PC-9 (cell line): ENCODE data around the gene CFAP210. TPM values are rescaled to one million over a fixed set of nuclear protein-coding genes. Genes with fewer than 3 reads are reported as not detected.

Experiments used
- BruUV-seq: library from RNA; stranded (reverse); fragments of 400-500 nt; replicated peaks from 2 replicates; lab custom pipeline; 2021; lab: Mats Ljungman, UMichigan
- CTCF ChIA-PET: fragments of 300-600 bp; sonication (Branson Sonifier 250); formaldehyde crosslinking; loops from one replicate; lab custom pipeline; 2022; ENCODE audit warnings: antibody characterized with exemption; lab: Charles Lee
- POLR2A ChIA-PET: fragments of 300-600 bp; sonication (Branson Sonifier 250); formaldehyde crosslinking; loops from one replicate; lab custom pipeline; 2022; ENCODE audit warnings: antibody characterized with exemption; ENCODE audit not compliant: unreplicated experiment; lab: Charles Lee
- DNase-seq, 2 experiments: peaks; one replicate each; pipeline versions ENCODE4 v3.0.0 to v3.0.0-alpha.2; 2015 to 2022; ENCODE audit warnings: mixed read lengths in 1 of 2
- H2AFZ ChIP-seq: fragments of 200-600 bp; sonication (generic); 2 replicates; pipeline ENCODE4 v1.8.1; 2017; ENCODE audit warnings: antibody characterized with exemption
- H3F3A ChIP-seq: fragments of 200-600 bp; sonication (generic); 2 replicates; pipeline ENCODE4 v1.8.1; 2017; ENCODE audit warnings: antibody characterized with exemption, mild to moderate bottlenecking, low read depth; ENCODE audit not compliant: insufficient read depth
- H3K27ac ChIP-seq: fragments of 200-600 bp; sonication (generic); 2 replicates; pipeline ENCODE4 v1.6.1; 2016; ENCODE audit warnings: mixed run types
- H3K27me3 ChIP-seq: fragments of 200-600 bp; sonication (generic); 2 replicates; pipeline ENCODE4 v1.6.1; 2016; ENCODE audit warnings: low read depth, mixed run types; ENCODE audit not compliant: insufficient read depth
- H3K36me3 ChIP-seq: fragments of 200-600 bp; sonication (generic); 2 replicates; pipeline ENCODE4 v1.6.1; 2016; ENCODE audit warnings: low read depth, mixed run types
- H3K4me1 ChIP-seq: fragments of 200-600 bp; sonication (generic); replicated peaks from 2 replicates; pipeline ENCODE4 v1.6.1; 2016; ENCODE audit warnings: mixed run types; ENCODE audit not compliant: insufficient read depth
- H3K4me2 ChIP-seq: fragments of 200-600 bp; sonication (generic); 2 replicates; pipeline ENCODE4 v1.6.1; 2017; ENCODE audit warnings: mixed run types
- H3K4me3 ChIP-seq: fragments of 200-600 bp; sonication (generic); 2 replicates; pipeline ENCODE4 v1.6.1; 2016; ENCODE audit warnings: mixed run types
- H3K79me2 ChIP-seq: fragments of 200-600 bp; sonication (generic); 2 replicates; pipeline ENCODE4 v1.6.1; 2017; ENCODE audit warnings: low read depth, mixed run types
- H3K9me2 ChIP-seq: fragments of 200-600 bp; sonication (generic); 2 replicates; pipeline ENCODE4 v1.8.1; 2017; ENCODE audit warnings: mild to moderate bottlenecking; ENCODE audit not compliant: insufficient read depth
- H3K9me3 ChIP-seq: fragments of 200-600 bp; sonication (generic); 2 replicates; pipeline ENCODE4 v1.8.1; 2016; ENCODE audit warnings: low read depth; ENCODE audit not compliant: insufficient read depth
- H4K20me1 ChIP-seq: fragments of 200-600 bp; sonication (generic); 2 replicates; pipeline ENCODE4 v1.8.1; 2017; ENCODE audit not compliant: insufficient read depth
- EZH2 ChIP-seq: fragments of 200-600 bp; sonication (generic); IDR thresholded peaks from 2 replicates; pipeline ENCODE4 v1.8.0; 2017; ENCODE audit warnings: antibody characterized with exemption, low read depth
- intact Hi-C: fragments of 100-400 bp; cut with micrococcal nuclease; formaldehyde crosslinking; loops from one replicate; pipeline ENCODE4 v1.10.0; 2022; ENCODE audit not compliant: unreplicated experiment
- total RNA-seq: library from RNA; stranded (reverse); gene quantifications from 2 replicates; pipeline ENCODE4 v1.2.3, GENCODE V29; 2021
- TF ChIP-seq, protein P1 (sequence below): fragments of 200-600 bp; sonication (generic); conservative IDR thresholded peaks from 2 replicates; pipeline ENCODE4 v1.6.1; 2017; ENCODE audit warnings: mixed run types, antibody characterized with exemption, mild to moderate bottlenecking, moderate library complexity

CFAP210 gene
- total RNA-seq, 1 experiment from 2014 or later: 0.96 TPM

DNA sequence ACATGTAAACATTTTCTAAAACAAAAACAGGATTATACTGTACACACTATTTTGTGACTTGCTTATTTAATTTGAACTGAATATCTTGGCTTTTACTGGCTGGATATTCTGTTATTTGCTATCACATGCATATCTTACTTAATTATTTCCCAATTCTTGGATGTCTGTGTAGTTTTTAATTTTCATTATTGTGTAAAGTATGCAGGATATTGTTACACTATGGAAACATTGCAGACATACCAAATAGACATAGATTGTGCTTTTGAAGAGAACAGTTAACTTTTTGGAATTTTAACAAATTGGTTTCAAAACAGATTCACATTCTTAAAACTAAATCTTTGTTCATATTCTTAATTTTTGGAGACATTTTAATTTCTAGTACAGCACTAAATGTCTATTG lies 2.2 kb upstream of the CFAP210 start:
- Histone ChIP-seq H3K27me3 (no peaks in the 10 kb centered on the region), H3K4me1 (peaks cover 25% of the 10 kb centered on the region), H2AFZ (no peak overlapping the region), H3K4me2 (peak overlapping the region; percentile 87; the same call in 1 of the 2 replicates), H3K36me3 (0 out of 2 replicates have a peak, but pooled peaks cover 14% of the 10 kb centered on the region), H4K20me1 (no peaks in the 10 kb centered on the region), H3F3A (no peaks in the 10 kb centered on the region), H3K4me3 (peak overlapping the region; percentile 90; the same call in 1 of the 2 replicates), H3K79me2 (peaks cover 8% of the 10 kb centered on the region), H3K9me3 (no peaks in the 10 kb centered on the region), H3K9me2 (no peaks in the 10 kb centered on the region; the same call in 1 of the 2 replicates), H3K27ac (no peak overlapping the region)
- intact Hi-C loops: no loop called here
- BruUV-seq: no TSS peak
- no peak for TF ChIP-seq EZH2
- TF ChIP-seq, protein P1, sequence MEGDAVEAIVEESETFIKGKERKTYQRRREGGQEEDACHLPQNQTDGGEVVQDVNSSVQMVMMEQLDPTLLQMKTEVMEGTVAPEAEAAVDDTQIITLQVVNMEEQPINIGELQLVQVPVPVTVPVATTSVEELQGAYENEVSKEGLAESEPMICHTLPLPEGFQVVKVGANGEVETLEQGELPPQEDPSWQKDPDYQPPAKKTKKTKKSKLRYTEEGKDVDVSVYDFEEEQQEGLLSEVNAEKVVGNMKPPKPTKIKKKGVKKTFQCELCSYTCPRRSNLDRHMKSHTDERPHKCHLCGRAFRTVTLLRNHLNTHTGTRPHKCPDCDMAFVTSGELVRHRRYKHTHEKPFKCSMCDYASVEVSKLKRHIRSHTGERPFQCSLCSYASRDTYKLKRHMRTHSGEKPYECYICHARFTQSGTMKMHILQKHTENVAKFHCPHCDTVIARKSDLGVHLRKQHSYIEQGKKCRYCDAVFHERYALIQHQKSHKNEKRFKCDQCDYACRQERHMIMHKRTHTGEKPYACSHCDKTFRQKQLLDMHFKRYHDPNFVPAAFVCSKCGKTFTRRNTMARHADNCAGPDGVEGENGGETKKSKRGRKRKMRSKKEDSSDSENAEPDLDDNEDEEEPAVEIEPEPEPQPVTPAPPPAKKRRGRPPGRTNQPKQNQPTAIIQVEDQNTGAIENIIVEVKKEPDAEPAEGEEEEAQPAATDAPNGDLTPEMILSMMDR: no peak
- DNase-seq: no peak
- ChIA-PET CTCF (no interaction called here), POLR2A (no interaction called here)

DNA sequence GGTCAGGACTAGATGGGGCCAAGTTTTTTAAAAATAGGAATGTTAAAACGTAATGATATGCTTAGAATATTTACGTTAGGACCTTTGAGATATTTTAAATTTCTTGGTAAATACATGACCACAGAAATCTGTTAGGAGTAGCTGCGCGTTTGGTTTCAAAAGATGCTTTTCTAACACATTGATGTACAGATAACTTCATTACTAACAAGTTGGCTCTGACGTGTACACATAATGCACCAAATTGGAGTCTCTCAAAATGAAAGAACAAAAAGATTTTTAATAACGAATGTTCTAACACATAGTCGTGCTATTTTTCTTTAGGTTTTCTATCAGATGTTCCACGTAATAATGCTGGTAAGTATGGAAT lies 672 bp upstream of the CFAP210 start:
- TF ChIP-seq, protein P1: no peak
- no peak for TF ChIP-seq EZH2
- Histone ChIP-seq H2AFZ (peak overlapping the region; percentile 92), H3K27me3 (no peaks in the 10 kb centered on the region), H3K4me1 (peaks cover 25% of the 10 kb centered on the region), H3K27ac (peak overlapping the region; percentile 66), H3K9me2 (no peaks in the 10 kb centered on the region), H3K4me3 (peak overlapping the region; percentile 90), H3K79me2 (peaks cover 8% of the 10 kb centered on the region), H3K4me2 (peak overlapping the region; percentile 87), H3K36me3 (0 out of 2 replicates have a peak, but pooled peaks cover 14% of the 10 kb centered on the region), H3K9me3 (no peaks in the 10 kb centered on the region), H4K20me1 (no peaks in the 10 kb centered on the region), H3F3A (no peaks in the 10 kb centered on the region)
- DNase-seq: no peak
- POLR2A ChIA-PET: no interaction called here
- no TSS peak for BruUV-seq
- intact Hi-C loops: no loop called here
- CTCF ChIA-PET: no interaction called here

DNA sequence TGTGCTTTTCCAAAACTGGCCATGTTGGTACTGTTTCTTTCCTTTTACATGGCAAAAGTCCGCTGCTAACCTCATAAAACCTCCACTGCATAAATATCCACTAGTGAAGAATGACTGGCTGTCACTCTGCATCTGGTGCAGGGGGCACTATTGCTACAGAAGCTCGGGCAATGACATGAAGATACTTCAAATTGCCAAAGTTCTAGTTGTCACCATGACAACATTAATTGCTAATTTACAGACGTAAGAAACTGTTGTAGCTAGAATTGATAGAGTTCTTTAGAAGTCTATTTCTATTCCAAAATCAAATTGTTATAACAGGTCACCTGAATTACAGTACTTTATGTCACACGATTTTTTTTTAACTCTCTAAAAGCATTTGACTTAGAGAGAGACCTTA lies 845 bp downstream of the CFAP210 start:
- no peaks in the 10 kb centered on the region for H3K9me3 ChIP-seq
- no peaks in the 10 kb centered on the region for H3K27me3 ChIP-seq
- peak overlapping the region; percentile 87 for H3K4me2 ChIP-seq
- no peaks in the 10 kb centered on the region for H3F3A ChIP-seq
- no peaks in the 10 kb centered on the region for H4K20me1 ChIP-seq
- no peak for DNase-seq
- 0 out of 2 replicates have a peak, but pooled peaks cover 14% of the 10 kb centered on the region for H3K36me3 ChIP-seq
- peaks cover 25% of the 10 kb centered on the region for H3K4me1 ChIP-seq
- peak overlapping the region; percentile 90 for H3K4me3 ChIP-seq
- POLR2A ChIA-PET: no interaction called here
- intact Hi-C loops: no loop called here
- CTCF ChIA-PET: no interaction called here
- TF ChIP-seq EZH2: no peak
- BruUV-seq: TSS peak; percentile 42
- H3K79me2 ChIP-seq: peaks cover 8% of the 10 kb centered on the region
- no peak overlapping the region for H3K27ac ChIP-seq
- H3K9me2 ChIP-seq: no peaks in the 10 kb centered on the region
- peak overlapping the region; percentile 92; the same call in 1 of the 2 replicates for H2AFZ ChIP-seq

DNA sequence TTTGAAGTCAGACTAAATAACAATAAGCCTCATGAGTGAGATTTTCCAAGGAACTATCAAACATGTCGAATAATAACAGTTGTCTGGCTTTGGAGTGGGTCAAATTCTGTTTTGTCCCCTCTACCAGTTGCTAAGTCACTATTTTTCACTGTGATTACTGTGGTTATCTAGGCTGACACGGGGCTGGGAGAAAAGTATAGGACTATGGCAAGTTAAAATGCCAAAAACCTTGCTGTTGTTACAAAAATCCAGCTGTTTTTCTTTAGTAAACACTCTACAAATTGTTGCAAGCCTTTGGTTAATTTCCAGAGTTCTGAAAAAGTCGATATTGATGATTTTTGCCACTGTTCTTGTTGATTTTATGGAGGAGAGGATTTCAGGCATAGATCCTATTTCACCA lies 1.5 kb downstream of the CFAP210 start:
- Histone ChIP-seq H3K9me2 (no peaks in the 10 kb centered on the region), H3K27ac (no peak overlapping the region), H4K20me1 (no peaks in the 10 kb centered on the region), H3K79me2 (peaks cover 8% of the 10 kb centered on the region), H3K9me3 (no peaks in the 10 kb centered on the region), H3K36me3 (0 out of 2 replicates have a peak, but pooled peaks cover 10% of the 10 kb centered on the region), H3F3A (no peaks in the 10 kb centered on the region), H3K4me1 (peaks cover 25% of the 10 kb centered on the region), H2AFZ (no peak overlapping the region), H3K4me3 (no peak overlapping the region), H3K4me2 (no peak overlapping the region), H3K27me3 (no peaks in the 10 kb centered on the region)
- DNase-seq: no peak
- CTCF ChIA-PET: no interaction called here
- POLR2A ChIA-PET: interaction anchor here (0.5 kb wide), 1 partner anchor 13 kb away, joined by 3 read pairs; no protein-coding TSS in a partner anchor
- intact Hi-C loops: no loop called here
- BruUV-seq: no TSS peak
- TF ChIP-seq, protein P1: no peak
- no peak for TF ChIP-seq EZH2
